NCI-H2227 (cell line): ENCODE measurements around the gene RAMP1.

Experiments used
- DNase-seq: peaks from one replicate; lab custom pipeline; 2025; ENCODE audit not compliant: unreplicated experiment; lab: John Stamatoyannopoulos, UW

RAMP1 gene

GRCh38 chr2:237894396-237894979, 35.1 kb downstream of the RAMP1 start:
- DNase-seq, result no peak

GRCh38 chr2:237894986-237895543, 35.6 kb downstream of the RAMP1 start:
- DNase-seq, result no peak

- no peak for DNase-seq
Measured at GRCh38 chr2:237895544-237896506, 36.4 kb downstream of the RAMP1 start.

GRCh38 chr2:237896507-237896892, 37.1 kb downstream of the RAMP1 start:
- no peak for DNase-seq

- no peak for DNase-seq
Measured at GRCh38 chr2:237896956-237897355, 37.5 kb downstream of the RAMP1 start.

- no peak for DNase-seq
Measured at GRCh38 chr2:237898057-237898414, 38.6 kb downstream of the RAMP1 start.

GRCh38 chr2:237900891-237901831, 41.7 kb downstream of the RAMP1 start:
- DNase-seq, result no peak

GRCh38 chr2:237901932-237902850, 42.8 kb downstream of the RAMP1 start:
- DNase-seq, result no peak

- DNase-seq, result no peak
Measured at GRCh38 chr2:237904831-237905599, 45.6 kb downstream of the RAMP1 start.

- no peak for DNase-seq
Measured at GRCh38 chr2:237907144-237907543, 47.7 kb downstream of the RAMP1 start.

- DNase-seq, result no peak
Measured at GRCh38 chr2:237909075-237909695, 49.8 kb downstream of the RAMP1 start.

- no peak for DNase-seq
Measured at GRCh38 chr2:237909801-237910475, 50.5 kb downstream of the RAMP1 start.

GRCh38 chr2:237910576-237911362, 51.3 kb downstream of the RAMP1 start:
- no peak for DNase-seq

GRCh38 chr2:237911363-237912017, 52.1 kb downstream of the RAMP1 start:
- DNase-seq, result no peak

- no peak for DNase-seq
Measured at GRCh38 chr2:237912271-237913192, 53.1 kb downstream of the RAMP1 start.
